Peyer's patch (tissue), 4 donors: Measurements from ENCODE around the gene POU2F3.

Experiments used
- CTCF ChIP-seq, 6 experiments: fragments of 450-650 bp in 4 of 6; fragments of 200-600 bp in 2 of 6; sonication (generic) in 1 of 6; IDR thresholded peaks; one replicate each; pipeline ENCODE4 v1.5.1; 2017 to 2019; ENCODE audit warnings: antibody characterized with exemption in 6 of 6, mild to moderate bottlenecking in 3 of 6, moderate library complexity in 1 of 6
- POLR2A ChIP-seq, 2 donors: fragments of 450-650 bp; IDR thresholded peaks; one replicate each; pipeline ENCODE4 v1.5.1; 2017; ENCODE audit warnings: antibody characterized with exemption in 2 of 2, mild to moderate bottlenecking in 2 of 2, moderate library complexity in 2 of 2

- no peak for TF ChIP-seq POLR2A (IDR thresholded peaks at IDR 0.05)
- TF ChIP-seq CTCF (IDR thresholded peaks at IDR 0.05), result no peak
Observed at GRCh38 chr11:120316880-120317688, 77.1 kb downstream of the POU2F3 start.
